SK-N-SH (cell line): Measurements from ENCODE around the gene DLG2.

Experiments
- EP300 ChIP-seq, 2 experiments: IDR thresholded peaks; 2 replicates each; pipeline versions ENCODE4 v1.4.0 to v1.6.1; 2012; ENCODE audit warnings: borderline replicate concordance in 1 of 2, low read depth in 1 of 2, low read length in 1 of 2
- EZH2phosphoT487 ChIP-seq: fragments of 200-600 bp; sonication (generic); IDR thresholded peaks from 2 replicates; pipeline ENCODE4 v1.6.1; 2017; ENCODE audit warnings: low read depth, mixed run types, mild to moderate bottlenecking, antibody characterized with exemption, moderate library complexity, borderline replicate concordance
- FOXM1 ChIP-seq: IDR thresholded peaks from 2 replicates; pipeline ENCODE4 v1.4.0; 2012; ENCODE audit warnings: low read depth, mild to moderate bottlenecking
- JUND ChIP-seq: IDR thresholded peaks from 2 replicates; pipeline ENCODE4 v1.4.0; 2012
- MEF2A ChIP-seq: IDR thresholded peaks from 2 replicates; pipeline ENCODE4 v1.4.0; 2012; ENCODE audit warnings: low read depth, borderline replicate concordance
- POLR2AphosphoS5 ChIP-seq: IDR thresholded peaks from 2 replicates; pipeline ENCODE4 v1.6.1; 2012; ENCODE audit warnings: low read depth, low read length
- SMC3 ChIP-seq: IDR thresholded peaks from 2 replicates; pipeline ENCODE4 v1.6.1; 2012; ENCODE audit warnings: low read depth, low read length, improper control_type of control experiment
- TF ChIP-seq, protein P1 (sequence below): IDR thresholded peaks from 2 replicates; pipeline ENCODE4 v1.6.1; 2012; ENCODE audit warnings: mild to moderate bottlenecking, low read depth, low read length, moderate library complexity
- TF ChIP-seq, protein P2 (sequence below): fragments of 200-600 bp; sonication (generic); IDR thresholded peaks from 2 replicates; pipeline ENCODE4 v1.6.1; 2017; ENCODE audit warnings: antibody characterized with exemption, mild to moderate bottlenecking, moderate library complexity

DNA sequence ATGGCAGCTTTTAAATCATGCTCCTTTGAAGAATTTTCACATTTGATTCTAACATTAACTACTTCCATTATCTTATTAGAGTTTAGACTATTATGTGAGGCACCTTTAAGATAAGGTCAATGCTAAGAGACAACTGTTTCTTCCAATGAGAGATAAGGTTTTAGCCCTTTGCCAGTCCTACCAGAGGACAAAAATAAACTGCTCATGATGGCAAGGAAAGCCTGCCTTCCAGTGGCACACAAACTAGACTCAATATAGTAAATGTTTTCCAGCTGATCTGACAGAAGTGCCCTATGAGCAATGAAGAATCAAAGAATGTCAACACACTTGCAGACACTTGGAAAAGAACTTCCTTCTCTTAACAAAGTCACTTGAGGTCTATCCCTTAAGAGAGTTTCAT, 1188.6 kb downstream of the DLG2 start:
- TF ChIP-seq, protein P1, sequence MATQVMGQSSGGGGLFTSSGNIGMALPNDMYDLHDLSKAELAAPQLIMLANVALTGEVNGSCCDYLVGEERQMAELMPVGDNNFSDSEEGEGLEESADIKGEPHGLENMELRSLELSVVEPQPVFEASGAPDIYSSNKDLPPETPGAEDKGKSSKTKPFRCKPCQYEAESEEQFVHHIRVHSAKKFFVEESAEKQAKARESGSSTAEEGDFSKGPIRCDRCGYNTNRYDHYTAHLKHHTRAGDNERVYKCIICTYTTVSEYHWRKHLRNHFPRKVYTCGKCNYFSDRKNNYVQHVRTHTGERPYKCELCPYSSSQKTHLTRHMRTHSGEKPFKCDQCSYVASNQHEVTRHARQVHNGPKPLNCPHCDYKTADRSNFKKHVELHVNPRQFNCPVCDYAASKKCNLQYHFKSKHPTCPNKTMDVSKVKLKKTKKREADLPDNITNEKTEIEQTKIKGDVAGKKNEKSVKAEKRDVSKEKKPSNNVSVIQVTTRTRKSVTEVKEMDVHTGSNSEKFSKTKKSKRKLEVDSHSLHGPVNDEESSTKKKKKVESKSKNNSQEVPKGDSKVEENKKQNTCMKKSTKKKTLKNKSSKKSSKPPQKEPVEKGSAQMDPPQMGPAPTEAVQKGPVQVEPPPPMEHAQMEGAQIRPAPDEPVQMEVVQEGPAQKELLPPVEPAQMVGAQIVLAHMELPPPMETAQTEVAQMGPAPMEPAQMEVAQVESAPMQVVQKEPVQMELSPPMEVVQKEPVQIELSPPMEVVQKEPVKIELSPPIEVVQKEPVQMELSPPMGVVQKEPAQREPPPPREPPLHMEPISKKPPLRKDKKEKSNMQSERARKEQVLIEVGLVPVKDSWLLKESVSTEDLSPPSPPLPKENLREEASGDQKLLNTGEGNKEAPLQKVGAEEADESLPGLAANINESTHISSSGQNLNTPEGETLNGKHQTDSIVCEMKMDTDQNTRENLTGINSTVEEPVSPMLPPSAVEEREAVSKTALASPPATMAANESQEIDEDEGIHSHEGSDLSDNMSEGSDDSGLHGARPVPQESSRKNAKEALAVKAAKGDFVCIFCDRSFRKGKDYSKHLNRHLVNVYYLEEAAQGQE = no peak
- TF ChIP-seq, protein P2, sequence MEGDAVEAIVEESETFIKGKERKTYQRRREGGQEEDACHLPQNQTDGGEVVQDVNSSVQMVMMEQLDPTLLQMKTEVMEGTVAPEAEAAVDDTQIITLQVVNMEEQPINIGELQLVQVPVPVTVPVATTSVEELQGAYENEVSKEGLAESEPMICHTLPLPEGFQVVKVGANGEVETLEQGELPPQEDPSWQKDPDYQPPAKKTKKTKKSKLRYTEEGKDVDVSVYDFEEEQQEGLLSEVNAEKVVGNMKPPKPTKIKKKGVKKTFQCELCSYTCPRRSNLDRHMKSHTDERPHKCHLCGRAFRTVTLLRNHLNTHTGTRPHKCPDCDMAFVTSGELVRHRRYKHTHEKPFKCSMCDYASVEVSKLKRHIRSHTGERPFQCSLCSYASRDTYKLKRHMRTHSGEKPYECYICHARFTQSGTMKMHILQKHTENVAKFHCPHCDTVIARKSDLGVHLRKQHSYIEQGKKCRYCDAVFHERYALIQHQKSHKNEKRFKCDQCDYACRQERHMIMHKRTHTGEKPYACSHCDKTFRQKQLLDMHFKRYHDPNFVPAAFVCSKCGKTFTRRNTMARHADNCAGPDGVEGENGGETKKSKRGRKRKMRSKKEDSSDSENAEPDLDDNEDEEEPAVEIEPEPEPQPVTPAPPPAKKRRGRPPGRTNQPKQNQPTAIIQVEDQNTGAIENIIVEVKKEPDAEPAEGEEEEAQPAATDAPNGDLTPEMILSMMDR = no peak
- TF ChIP-seq EZH2phosphoT487 (no peak), MEF2A (no peak), POLR2AphosphoS5 (no peak), SMC3 (no peak), JUND (no peak), FOXM1 (no peak), EP300 (IDR thresholded peaks at IDR 0.05; ENCODE audit: borderline replicate concordance in 1 of 2, low read depth in 1 of 2, low read length in 1 of 2) (no peak)
